Measurements from ENCODE around the gene MPP4. TPM values are rescaled to one million over a fixed set of nuclear protein-coding genes. Genes with fewer than 3 reads are reported as not detected.

Gene MPP4
- total RNA-seq, 1 experiment from 2014 or later, result not detected

DNA sequence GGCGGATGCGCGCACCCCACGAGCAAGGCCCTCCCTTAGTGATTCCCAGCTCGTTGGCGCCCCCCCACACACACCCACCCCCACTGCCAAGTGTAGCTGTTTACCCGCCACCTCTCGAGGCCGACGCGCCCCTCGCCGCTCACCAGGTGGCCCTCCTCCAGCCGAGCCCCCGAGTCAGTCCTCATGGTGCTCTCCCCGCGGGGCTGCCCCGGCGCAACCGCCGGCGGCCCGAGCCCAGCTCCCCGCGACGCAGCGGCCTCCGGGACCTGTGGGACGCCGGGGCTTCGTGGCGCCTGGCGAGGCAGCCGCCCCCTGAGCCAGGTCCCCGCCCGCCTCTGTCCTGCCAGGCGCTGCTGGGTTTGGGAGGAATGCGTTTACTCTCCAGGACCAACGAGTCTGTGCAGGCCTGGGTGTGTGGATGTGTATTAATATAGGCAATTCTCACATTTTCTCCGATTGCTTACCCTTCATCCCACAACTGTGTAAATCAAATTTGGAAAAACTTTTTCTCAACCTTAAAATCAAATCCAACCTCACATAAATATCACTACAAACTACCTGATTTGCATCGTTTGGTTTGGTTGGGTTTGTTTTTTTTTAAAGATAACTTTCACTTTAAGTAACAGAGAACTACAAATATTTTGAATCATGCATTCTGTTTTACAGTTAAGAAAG lies 55.1 kb downstream of the MPP4 start, which contains the start of gene TMEM237:
Gene TMEM237 (minus strand): TSS at position 288 of the 675 bp plus-strand sequence. CDS start 103 bp downstream, at position 185.
- Mint-ChIP-seq H3K4me1 (ENCODE audit: insufficient read depth, unreplicated experiment) (peaks cover 19% of the 10 kb centered on the region), H3K27me3 (ENCODE audit: insufficient read depth, unreplicated experiment) (no peaks in the 10 kb centered on the region), H3K4me3 (ENCODE audit: unreplicated experiment) (peak within 1 kb of the TSS; percentile 90), H3K9me3 (ENCODE audit: unreplicated experiment) (no peaks in the 10 kb centered on the region), H3K36me3 (ENCODE audit: insufficient read depth, unreplicated experiment) (no peaks in the 10 kb centered on the region), H3K27ac (ENCODE audit: low read depth, unreplicated experiment) (peak within 1 kb of the TSS; percentile 96)
- BruUV-seq (replicated peaks), result no TSS peak
- TF ChIP-seq, protein P1, sequence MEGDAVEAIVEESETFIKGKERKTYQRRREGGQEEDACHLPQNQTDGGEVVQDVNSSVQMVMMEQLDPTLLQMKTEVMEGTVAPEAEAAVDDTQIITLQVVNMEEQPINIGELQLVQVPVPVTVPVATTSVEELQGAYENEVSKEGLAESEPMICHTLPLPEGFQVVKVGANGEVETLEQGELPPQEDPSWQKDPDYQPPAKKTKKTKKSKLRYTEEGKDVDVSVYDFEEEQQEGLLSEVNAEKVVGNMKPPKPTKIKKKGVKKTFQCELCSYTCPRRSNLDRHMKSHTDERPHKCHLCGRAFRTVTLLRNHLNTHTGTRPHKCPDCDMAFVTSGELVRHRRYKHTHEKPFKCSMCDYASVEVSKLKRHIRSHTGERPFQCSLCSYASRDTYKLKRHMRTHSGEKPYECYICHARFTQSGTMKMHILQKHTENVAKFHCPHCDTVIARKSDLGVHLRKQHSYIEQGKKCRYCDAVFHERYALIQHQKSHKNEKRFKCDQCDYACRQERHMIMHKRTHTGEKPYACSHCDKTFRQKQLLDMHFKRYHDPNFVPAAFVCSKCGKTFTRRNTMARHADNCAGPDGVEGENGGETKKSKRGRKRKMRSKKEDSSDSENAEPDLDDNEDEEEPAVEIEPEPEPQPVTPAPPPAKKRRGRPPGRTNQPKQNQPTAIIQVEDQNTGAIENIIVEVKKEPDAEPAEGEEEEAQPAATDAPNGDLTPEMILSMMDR (IDR thresholded peaks at IDR 0.05; ENCODE audit: unreplicated experiment), result no peak
- CTCF ChIA-PET, result interaction anchor here (0.6 to 1.8 kb wide), 3 partner anchors 10 to 411 kb away, joined by 3 to 4 read pairs (median 3); no protein-coding TSS in a partner anchor
- POLR2A ChIA-PET, result interaction anchor here (0.6 to 2.6 kb wide), 14 partner anchors 21 to 410 kb away, joined by 3 to 19 read pairs (median 4); partner anchors contain the start of genes ALS2, STRADB and TRAK2
- intact Hi-C loops (cut with micrococcal nuclease), result loop anchor here (2.0 kb wide), 1 partner anchor 407 kb away; no protein-coding TSS in a partner anchor
- peak; percentile 52 for DNase-seq (ENCODE audit: unreplicated experiment)

DNA sequence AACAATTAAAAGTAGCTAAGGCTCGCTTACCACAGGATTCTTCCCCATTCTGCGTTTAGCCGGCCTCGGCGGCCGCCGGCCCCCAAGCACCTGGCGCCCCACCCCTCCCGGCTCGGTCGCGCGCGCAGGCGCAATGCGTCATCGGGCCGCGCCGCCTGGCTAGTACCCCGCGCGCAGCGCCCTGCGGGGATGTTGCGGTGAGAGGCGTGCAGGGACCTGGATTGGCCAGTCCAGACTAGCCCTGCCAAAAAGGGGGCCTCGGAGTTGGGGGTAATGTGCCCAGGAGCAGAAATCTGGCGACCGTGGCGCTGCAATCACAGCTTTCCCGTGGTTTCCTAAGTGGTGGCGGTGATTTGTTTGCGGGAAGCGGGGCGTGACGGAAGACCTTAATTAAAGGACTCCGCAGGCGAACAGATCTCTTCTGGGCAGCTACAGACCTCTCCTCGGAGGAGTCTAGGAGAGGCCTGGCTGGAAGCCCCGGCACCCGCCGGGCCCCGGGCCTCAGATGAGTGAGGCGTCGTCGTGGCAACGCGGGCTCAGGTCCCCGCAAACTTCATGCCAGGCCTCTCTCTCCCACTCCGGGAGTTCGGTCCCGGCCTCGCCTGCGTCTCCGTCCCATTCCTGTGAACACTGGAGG lies 55.7 kb downstream of the MPP4 start:
- TF ChIP-seq, protein P1 (IDR thresholded peaks at IDR 0.05; ENCODE audit: unreplicated experiment), result no peak
- H3K27me3 Mint-ChIP-seq (ENCODE audit: insufficient read depth, unreplicated experiment), result no peaks in the 10 kb centered on the region
- peak overlapping the region; percentile 96 for H3K27ac Mint-ChIP-seq (ENCODE audit: low read depth, unreplicated experiment)
- no peaks in the 10 kb centered on the region for H3K9me3 Mint-ChIP-seq (ENCODE audit: unreplicated experiment)
- peak overlapping the region; percentile 90 for H3K4me3 Mint-ChIP-seq (ENCODE audit: unreplicated experiment)
- TSS peak; percentile 74 for BruUV-seq (replicated peaks)
- CTCF ChIA-PET, result interaction anchor here (0.6 to 1.8 kb wide), 3 partner anchors 11 to 411 kb away, joined by 3 to 4 read pairs (median 3); no protein-coding TSS in a partner anchor
- DNase-seq (ENCODE audit: unreplicated experiment), result peak; percentile 85
- POLR2A ChIA-PET, result interaction anchor here (0.5 to 2.6 kb wide), 17 partner anchors 20 to 573 kb away, joined by 3 to 19 read pairs (median 4); partner anchors contain the start of genes ALS2, STRADB and TRAK2
- H3K36me3 Mint-ChIP-seq (ENCODE audit: insufficient read depth, unreplicated experiment), result peaks cover 5% of the 10 kb centered on the region
- H3K4me1 Mint-ChIP-seq (ENCODE audit: insufficient read depth, unreplicated experiment), result peaks cover 19% of the 10 kb centered on the region
- intact Hi-C loops (cut with micrococcal nuclease), result loop anchor here (1.0 to 2.0 kb wide), 2 partner anchors 191 to 406 kb away; partner anchors contain the start of genes STRADB and TRAK2

DNA sequence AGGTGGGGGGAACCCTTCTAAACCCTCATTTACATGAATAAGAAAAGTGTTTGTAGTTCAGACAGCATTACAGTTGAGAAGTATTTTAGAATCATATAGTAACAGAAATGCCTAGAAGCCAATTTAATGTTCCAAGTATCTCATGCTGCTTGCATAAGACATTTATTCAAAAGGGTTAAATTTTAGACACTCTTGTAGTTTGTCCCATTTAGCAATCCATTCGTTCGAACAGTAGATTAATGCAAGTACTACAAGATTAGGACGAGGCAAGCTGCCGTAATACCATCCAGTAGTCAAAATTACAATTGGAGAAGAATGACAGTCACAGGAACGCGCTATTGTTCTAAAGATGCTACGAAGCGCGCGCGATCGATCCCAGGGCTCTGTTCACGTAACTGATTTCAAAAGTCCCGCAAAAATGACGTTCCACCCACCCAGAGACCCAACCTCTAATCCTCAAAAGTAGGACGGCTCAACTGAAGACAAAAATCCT lies 56.3 kb downstream of the MPP4 start:
- Mint-ChIP-seq H3K9me3 (ENCODE audit: unreplicated experiment) (no peaks in the 10 kb centered on the region), H3K27me3 (ENCODE audit: insufficient read depth, unreplicated experiment) (no peaks in the 10 kb centered on the region), H3K36me3 (ENCODE audit: insufficient read depth, unreplicated experiment) (peaks cover 11% of the 10 kb centered on the region), H3K4me3 (ENCODE audit: unreplicated experiment) (peak overlapping the region; percentile 90), H3K27ac (ENCODE audit: low read depth, unreplicated experiment) (peak overlapping the region; percentile 96), H3K4me1 (ENCODE audit: insufficient read depth, unreplicated experiment) (peaks cover 19% of the 10 kb centered on the region)
- DNase-seq (ENCODE audit: unreplicated experiment), result no peak
- ChIA-PET POLR2A (interaction anchor here (0.5 to 2.6 kb wide), 12 partner anchors 19 to 572 kb away, joined by 3 to 19 read pairs (median 5); partner anchors contain the start of genes ALS2, STRADB and TRAK2), CTCF (interaction anchor here (1.0 kb wide), 1 partner anchor 167 kb away, joined by 3 read pairs; no protein-coding TSS in a partner anchor)
- TF ChIP-seq, protein P1 (IDR thresholded peaks at IDR 0.05; ENCODE audit: unreplicated experiment), result no peak
- intact Hi-C loops (cut with micrococcal nuclease), result loop anchor here (1.0 to 2.0 kb wide), 2 partner anchors 191 to 405 kb away; partner anchors contain the start of genes STRADB and TRAK2
- BruUV-seq (replicated peaks), result TSS peak; percentile 68
